SU-DHL-6 (cell line): ENCODE data around the gene CCSER2.
"Not testable (repeated sequence)": the region's sequence is repeated elsewhere in the genome, so short reads cannot be mapped to it uniquely, and the experiment has no call there.

ENCODE experiments used
- EZH2phosphoT487 ChIP-seq: fragments of 200-600 bp; sonication (generic), shearing (Covaris generic); conservative IDR thresholded peaks from 2 replicates; pipeline ENCODE4 v1.6.1; 2018; ENCODE audit warnings: mild to moderate bottlenecking, antibody characterized with exemption, low read length, moderate library complexity, mixed read lengths
- TF ChIP-seq, protein P1 (sequence below): fragments of 200-600 bp; sonication (generic); IDR thresholded peaks from one replicate; pipeline ENCODE4 v1.5.1; 2017; ENCODE audit warnings: antibody characterized with exemption, mild to moderate bottlenecking, low read length, moderate library complexity; ENCODE audit not compliant: insufficient read depth, poor library complexity, severe bottlenecking

DNA sequence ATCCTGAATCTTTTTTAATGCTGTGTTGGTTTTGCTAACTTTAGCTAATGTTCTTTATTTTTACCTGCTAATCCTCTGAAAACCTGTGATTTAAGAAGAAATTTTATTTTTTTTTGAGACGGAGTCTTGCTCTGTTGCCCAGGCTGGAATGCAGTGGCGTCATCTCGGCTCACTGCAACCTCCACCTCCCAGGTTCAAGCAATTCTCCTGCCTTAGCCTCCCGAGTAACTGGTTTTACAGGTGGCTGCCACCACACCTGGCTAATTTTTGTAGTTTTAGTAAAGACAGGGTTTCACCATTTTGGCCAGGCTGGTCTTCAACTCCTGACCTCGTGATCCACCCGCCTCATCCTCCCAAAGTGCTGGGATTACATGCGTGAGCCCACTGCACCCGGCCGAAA, 170.7 kb downstream of the CCSER2 start:
- TF ChIP-seq, protein P1, sequence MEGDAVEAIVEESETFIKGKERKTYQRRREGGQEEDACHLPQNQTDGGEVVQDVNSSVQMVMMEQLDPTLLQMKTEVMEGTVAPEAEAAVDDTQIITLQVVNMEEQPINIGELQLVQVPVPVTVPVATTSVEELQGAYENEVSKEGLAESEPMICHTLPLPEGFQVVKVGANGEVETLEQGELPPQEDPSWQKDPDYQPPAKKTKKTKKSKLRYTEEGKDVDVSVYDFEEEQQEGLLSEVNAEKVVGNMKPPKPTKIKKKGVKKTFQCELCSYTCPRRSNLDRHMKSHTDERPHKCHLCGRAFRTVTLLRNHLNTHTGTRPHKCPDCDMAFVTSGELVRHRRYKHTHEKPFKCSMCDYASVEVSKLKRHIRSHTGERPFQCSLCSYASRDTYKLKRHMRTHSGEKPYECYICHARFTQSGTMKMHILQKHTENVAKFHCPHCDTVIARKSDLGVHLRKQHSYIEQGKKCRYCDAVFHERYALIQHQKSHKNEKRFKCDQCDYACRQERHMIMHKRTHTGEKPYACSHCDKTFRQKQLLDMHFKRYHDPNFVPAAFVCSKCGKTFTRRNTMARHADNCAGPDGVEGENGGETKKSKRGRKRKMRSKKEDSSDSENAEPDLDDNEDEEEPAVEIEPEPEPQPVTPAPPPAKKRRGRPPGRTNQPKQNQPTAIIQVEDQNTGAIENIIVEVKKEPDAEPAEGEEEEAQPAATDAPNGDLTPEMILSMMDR: not testable (repeated sequence)
- not testable (repeated sequence) for TF ChIP-seq EZH2phosphoT487
